ENCODE results near the gene CDK19.
"Not testable (repeated sequence)": the region's sequence is repeated elsewhere in the genome, so short reads cannot be mapped to it uniquely, and the experiment has no call there.

CDK19 gene

DNA sequence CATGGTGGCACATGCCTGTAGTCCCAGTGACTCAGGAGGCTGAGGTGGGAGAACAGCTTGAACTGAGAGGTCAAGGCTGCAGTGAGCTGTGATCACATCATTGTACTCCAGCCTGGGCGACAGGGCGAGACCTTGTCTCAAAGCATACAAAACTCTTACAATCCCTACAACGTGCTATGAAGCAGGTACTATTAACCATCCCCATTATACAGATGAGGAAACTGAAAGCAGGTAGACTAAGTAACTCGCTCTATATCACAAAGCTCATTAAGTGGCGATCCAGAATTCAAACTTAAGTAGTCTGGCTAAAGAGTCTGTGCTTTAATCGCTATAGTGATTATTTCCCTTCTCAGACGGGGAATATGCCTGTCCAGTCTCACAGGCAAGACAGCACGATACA is 54.7 kb downstream of the CDK19 start:
- no peak for DNase-seq (ENCODE audit: low read depth in 1 of 2, low spot score in 1 of 2)

DNA sequence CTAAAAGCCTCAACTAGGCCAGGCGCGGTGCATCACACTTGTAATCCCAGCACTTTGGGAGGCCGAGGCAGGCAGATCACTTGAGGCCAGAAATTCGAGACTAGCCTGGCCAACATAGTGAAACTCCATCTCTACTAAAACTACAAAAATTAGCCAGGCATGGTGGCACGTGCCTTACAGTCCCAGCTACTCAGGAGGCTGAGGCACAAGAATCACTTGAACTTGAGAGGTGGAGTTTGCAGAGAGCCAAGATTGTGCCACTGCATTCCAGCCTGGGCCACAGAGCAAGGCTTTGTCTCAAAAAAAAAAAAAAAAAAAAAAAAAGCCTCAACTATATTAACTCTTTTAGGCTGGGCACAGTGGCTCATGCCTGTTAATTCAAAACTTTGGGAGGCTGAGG is 55.2 kb downstream of the CDK19 start:
- not testable (repeated sequence) for DNase-seq (ENCODE audit: low read depth in 1 of 2, low spot score in 1 of 2)

DNA sequence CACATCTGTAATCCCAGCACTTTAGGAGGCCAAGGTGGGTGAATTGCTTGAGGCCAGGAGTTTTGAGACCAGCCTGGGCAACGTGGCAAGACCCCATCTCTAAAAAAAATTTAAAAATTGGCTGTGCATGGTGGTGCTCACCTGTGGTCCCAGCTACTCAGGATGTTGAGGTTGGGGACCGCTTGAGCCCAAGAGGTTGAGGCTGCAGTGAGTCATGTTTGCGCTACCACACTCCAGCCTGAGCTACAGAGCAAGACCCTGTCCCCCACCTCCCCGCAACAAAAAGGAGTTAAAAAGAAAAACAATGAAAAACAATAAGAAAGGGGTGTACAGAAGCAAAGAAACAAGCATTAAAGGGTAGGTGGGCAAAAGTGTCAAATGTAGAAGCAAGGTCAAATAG is 57.3 kb downstream of the CDK19 start:
- DNase-seq (ENCODE audit: low read depth in 1 of 2, low spot score in 1 of 2), result no peak

DNA sequence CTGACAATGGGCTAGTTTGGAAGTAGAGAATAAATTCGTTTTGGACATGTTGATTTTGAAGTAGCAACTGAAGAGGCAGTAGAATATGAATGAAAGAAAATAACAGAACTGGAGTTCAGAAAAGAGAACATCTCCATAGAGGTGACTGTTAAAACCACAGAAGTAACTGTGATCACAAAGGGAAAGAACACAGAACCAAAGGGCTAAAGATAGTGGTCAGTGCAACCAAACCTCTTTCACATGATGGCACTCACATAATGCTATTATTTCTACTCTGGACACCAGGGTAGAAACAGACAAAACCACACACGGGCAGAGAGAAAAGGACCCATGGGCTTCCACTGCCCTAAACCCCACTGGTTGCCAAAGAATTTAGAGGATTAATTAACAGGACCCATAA is 58.5 kb downstream of the CDK19 start:
- DNase-seq (ENCODE audit: low read depth in 1 of 2, low spot score in 1 of 2), result no peak

DNA sequence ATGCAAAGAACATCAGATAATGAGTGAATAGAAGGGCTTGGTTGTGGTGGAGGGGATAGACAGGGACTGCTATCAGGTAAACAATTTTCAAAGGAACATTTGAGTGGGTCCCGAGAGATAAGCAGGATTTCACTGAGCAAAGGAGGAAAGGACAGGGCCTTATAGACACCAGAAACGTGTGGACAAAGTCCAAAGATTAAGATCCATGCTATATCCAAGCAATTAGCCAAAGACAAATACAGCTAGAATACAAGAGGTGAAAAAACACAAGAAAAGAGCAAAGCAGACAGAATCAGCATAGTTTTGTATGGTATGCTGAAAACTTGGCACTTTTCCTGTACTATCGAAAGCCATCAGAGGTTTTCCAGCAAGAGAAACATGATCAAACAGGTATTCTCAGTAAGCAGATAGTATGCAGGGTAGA is 59.8 kb downstream of the CDK19 start:
- DNase-seq (ENCODE audit: low read depth in 1 of 2, low spot score in 1 of 2), result no peak

DNA sequence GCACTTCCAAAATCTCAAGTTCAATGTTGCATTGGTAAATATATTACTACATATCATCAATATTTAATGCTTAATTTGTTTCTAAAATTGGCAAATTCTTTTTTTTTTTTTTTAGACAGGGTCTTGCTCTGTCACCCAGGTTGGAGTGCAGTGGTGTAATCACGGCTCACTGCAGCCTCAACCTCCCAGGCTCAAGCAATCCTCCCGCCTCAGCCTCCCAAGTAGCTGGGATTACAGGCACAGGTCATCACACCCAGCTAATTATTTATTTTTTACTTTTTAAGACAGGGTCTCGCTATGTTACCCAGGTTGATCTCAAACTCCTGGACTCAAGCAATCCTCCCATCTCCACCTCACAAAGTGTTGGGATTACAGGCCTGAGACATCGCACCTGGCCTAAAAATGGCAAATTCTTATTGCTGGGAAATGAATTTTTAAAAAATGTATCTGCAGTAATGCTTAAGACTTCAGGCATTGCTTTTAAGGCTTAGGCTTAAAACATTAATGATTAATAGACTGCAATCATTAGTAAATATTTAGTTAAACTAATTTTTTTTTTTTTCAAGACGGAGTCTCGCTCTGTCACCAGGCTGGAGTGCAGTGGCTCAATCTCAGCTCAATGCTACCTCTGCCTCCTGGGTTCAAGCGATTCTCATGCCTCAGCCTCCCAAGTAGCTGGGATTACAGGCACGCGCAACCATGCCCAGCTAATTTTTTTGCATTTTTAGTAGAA is 61.2 kb downstream of the CDK19 start:
- DNase-seq (ENCODE audit: low read depth in 1 of 2, low spot score in 1 of 2), result not testable (repeated sequence)

DNA sequence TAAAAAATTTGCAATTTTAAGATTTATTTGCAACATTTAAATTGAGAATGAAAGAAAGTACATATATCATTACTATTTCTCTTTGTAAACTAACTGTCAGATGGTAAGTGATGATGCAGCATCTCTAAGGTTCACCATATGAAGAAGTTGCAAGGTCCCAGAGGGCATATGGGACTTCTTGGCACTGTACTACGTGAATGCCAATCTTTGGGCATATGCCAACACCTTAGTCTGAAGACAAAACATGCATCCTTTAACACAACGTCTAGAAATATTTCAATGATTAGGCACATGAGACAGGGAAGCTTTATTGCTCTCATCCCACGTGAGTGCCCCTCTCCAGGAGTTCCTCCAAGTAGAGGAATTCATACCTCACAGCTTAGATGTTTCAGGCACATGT is 66.8 kb downstream of the CDK19 start:
- no peak for DNase-seq (ENCODE audit: low read depth in 1 of 2, low spot score in 1 of 2)

DNA sequence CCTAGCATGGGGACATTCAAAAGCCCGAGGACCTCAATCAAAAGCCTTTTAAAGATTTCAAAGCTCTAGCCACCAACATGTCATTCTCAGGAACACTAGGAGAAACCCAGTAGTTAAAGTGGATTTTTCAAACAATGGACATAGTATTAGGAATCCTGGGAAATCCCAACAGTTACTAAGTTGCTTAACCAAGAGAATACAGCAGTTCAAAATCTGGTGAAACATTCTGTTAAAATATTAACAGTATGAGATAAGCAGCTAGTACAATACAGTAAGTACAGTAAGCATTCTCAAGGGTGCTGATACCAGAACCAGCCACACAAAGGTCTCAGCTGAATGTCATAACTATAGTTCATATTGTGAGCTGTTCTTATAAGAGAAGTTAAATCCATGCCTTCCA is 68.6 kb downstream of the CDK19 start:
- no peak for DNase-seq (ENCODE audit: low read depth in 1 of 2, low spot score in 1 of 2)

DNA sequence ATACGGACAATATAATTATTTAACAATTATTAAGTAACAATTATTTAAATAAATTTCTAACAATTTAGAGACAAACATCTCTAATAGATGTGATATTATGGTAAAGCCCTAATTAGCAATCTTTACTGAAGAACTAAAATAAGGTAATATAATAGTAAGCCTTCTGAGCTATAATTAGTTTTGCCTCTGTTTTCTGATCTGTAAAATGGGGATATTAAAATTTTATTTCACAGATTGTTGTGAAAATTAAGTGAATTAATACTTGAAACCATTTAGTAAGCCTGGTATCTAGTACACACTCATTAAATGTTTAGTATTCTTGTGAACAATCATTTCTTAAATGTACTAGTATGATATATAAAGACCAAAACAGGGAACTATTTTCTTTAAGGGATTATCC is 70.3 kb downstream of the CDK19 start:
- no peak for DNase-seq (ENCODE audit: low read depth in 1 of 2, low spot score in 1 of 2)

DNA sequence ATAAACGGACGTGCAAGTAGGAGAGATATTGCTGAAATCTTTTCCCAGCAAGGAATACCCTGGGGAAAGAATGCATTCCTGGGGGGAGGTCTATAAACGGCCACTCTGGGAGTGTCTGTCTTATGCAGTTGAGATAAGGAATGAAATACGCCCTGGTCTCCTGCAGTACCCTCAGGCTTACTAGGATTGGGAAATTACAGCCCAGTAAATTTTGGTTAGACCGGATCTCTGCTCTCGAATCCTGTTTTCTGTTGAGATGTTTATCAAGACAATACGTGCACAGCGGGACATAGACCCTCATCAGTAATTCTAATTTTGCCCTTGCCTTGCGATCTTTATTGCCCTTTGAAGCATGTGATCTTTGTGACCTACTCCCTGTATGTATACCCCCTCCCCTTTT is 72.7 kb downstream of the CDK19 start:
- not testable (repeated sequence) for DNase-seq (ENCODE audit: low read depth in 1 of 2, low spot score in 1 of 2)

DNA sequence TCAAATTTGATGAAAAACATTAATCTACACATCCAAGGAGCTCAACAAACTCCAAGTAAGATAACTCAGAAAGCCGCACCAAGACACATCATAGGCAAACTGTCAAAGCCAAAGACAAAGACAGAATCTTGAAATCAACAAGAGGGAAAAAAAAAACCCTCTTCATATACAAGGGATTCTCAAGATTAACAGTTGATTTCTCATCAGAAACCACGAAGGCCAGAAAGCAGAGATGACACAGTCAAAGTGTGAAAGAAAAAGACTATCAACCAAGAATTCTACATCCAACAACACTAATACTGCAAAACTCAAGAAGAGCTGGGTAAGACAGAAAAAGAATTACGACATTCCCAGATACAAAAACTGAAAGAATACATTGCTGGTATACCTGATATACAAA is 73.8 kb downstream of the CDK19 start:
- no peak for DNase-seq (ENCODE audit: low read depth in 1 of 2, low spot score in 1 of 2)

DNA sequence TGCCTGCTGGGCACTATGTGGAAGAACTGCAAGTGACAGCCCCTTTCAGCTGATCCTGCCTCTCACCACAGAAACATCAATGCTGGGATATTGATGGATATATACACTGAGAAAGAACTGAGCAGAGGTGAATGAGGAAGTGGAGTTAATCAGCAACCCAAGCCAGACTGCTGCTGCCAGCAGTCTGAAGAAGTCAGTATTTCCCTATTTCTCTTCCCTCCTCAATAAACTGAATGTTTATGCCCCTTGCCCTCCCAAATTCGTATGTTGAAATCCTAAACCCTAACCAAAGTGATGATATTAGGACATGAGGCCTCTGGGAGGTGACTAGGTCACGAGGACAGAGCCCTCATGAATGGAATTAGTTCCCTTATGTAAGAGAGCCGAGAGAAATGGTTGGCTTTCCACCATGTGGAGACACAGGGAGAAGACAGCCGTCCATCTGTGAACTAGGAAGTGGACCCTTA is 76.3 kb downstream of the CDK19 start:
- DNase-seq (ENCODE audit: low read depth in 1 of 2, low spot score in 1 of 2), result no peak

DNA sequence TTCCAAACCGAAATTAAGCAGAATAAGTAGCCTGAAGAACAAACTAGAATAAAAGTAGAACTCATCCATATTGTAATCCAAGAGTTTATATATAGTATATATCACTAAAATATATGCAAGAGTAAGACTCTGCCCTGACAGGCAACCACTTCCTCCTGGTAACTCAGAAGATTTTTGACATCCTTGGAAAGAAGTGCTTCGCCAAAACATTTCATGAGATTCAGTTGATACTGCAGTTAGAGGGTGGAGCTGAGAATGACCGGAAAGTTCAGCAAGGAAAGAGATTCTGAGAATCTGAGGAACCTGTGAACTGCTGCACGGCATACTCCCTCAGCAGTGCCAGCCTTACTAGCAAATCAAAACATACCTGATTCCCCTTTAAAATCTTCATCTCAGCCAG is 79.6 kb downstream of the CDK19 start:
- DNase-seq (ENCODE audit: low read depth in 1 of 2, low spot score in 1 of 2), result no peak

DNA sequence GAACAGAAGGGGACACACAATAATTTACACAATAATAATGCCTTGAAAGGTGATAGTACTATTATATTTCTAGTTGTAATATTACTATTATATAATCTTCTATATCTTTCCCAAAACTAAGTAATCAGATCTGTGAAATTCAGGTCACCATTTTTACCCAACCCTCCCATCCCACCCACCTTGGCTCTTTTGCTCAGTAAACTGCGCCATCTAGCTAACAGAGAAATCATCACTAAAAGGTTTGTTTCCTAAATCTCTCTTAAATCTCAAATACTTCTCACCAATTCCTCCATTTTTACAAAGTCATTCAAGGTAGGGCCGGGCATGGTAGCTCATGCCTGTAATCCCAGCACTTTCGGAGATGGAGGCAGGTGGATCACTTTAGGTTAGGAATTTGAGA is 83.4 kb downstream of the CDK19 start:
- no peak for DNase-seq (ENCODE audit: low read depth in 1 of 2, low spot score in 1 of 2)

DNA sequence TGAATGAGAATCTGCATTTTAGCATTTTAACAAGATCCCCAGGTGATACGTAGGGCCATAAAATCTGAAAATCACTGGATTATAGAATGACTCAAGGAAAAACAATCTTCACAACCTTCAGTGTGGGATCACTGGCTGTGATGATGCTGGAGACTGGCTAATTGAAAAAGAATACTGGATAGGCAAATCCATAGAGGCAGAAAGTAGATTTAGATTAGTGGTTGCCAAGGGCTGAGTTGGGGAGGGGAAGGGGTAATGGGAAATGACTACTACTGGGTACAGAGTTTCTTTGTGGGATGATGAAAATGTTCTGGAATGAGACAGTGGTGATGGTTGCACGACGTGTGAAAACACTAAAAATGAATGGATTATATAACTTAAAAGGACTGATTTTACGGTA is 84.1 kb downstream of the CDK19 start:
- DNase-seq (ENCODE audit: low read depth in 1 of 2, low spot score in 1 of 2), result no peak

DNA sequence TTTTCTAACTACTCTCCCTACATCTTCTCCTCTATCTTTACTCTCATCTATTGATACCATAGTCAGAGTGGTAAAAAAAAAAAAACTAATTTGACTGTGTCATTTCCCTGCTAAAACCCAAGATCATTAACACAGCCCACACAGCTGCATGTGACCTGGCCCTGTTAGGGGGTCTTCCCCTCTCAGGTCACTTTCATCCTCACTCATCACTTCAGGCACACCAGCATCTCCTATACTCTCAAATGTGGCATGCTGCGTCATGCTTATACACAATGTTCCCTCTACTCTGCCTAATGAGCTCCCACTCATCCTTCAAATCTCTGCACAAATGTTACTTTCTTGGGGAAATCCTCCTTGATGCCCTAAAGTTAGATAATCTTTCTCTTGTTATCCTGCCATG is 86.8 kb downstream of the CDK19 start:
- DNase-seq (ENCODE audit: low read depth in 1 of 2, low spot score in 1 of 2), result no peak

DNA sequence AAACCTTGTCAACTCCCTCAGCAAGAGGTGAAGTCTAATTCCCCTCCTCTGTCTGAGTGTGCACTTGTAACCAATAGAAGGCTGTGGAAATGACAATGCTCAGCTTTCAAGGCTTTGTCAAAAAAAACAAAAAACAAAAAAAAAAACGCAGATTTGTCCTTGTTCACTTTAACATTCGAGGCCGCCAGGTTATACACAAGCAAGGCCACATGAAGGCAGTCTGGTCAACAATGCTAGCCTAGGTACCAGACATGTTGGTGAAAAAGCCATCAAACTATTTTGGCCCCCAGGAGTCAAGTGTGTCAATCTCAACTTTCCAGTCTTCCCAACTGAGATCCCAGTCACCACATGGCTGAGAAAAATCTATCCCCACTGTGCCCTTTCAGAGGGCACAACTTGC is 92.3 kb downstream of the CDK19 start:
- no peak for DNase-seq (ENCODE audit: low read depth in 1 of 2, low spot score in 1 of 2)

DNA sequence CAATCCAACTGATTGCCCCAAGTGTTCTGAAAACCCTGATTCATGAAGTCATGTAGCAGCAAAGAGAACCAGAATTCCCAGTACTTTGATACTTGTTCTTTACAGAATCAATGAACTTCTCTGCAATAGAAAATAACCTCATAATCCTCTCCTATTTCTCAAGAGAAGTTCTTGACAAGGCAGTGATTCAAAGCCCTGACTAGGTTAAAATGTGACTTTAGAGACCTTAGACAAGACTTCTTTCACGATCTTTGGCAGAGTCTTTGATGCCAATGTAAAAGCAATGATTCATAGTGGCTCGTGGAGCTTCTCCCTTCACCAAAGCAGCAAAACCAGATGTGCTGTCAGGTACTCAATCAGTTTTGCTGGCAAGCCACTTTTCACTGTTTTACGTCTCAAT is 95.2 kb downstream of the CDK19 start:
- DNase-seq (ENCODE audit: low read depth in 1 of 2, low spot score in 1 of 2), result no peak

DNA sequence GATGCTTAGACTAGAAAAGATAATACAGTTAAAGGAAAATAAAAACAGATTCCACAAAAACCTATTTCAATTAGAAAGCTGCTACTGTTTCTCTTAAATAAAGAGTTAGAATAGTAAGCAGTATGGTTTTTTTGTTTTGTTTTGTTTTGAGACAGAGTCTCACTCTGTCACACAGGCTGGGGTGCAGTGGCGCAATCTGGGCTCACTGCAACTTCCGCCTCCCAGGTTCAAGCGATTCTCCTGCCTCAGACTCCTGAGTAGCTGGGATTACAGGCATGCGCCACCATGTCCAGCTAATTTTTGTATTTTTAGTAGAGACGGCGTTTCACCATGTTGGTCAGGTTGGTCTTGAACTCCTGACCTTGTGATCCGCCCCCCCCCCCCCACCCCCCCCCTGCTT is 95.7 kb downstream of the CDK19 start:
- DNase-seq (ENCODE audit: low read depth in 1 of 2, low spot score in 1 of 2), result not testable (repeated sequence)

DNA sequence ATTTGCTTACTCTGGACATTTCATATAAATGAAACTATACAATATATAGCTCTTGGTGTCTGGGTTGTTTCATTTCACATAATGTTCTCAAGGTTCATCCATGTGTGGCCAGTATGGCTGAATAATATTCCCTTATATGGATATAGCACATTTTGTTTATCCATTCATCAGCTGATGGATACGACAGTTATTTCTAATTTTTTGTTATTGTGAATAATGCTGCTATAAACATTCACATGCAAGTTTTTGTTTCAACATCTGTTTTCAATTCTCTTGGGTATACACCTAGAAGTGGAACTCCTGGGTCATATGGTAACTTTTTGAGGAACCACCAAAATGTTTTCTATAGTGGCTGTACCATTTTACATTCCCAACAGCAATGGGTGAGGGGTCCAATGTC is 101.1 kb downstream of the CDK19 start:
- DNase-seq (ENCODE audit: low read depth in 1 of 2, low spot score in 1 of 2), result no peak

DNA sequence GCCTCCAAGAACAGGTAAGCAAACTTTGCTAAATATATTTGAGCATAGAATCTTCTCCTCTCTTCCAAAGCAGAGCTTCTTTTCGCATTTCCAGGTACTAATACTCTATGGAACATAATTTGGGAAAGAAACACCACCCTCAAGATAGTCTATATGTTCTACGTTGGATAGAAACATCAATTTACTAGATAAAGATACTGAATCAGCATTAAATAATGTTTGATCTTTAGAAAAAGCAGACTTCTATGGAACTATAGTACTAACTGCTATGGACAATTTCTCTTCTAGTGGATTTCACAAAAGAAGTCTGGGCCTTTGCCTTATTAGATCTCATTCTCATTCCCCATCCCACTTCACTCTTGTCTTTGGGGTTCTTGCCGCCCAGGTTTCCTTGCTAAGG is 103.0 kb downstream of the CDK19 start:
- no peak for DNase-seq (ENCODE audit: low read depth in 1 of 2, low spot score in 1 of 2)

DNA sequence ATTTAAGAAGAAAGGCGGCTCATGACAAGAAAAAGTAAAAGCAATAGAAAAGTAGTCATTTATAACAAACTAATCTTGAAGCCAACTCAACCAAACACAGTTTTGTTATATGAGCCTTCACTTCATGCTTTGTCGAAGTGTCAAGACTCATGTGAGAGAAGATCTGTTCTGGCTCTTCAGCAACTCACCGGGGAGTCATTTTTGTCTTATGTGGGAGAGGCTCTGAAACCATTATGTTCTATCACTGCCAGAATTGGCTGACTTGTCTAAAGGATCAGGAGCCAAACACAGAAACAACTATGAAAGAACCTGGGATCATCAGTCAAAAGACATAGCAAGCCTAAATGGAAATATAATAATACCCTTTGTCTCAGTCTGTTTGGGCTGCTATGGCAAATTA is 105.2 kb downstream of the CDK19 start:
- no peak for DNase-seq (ENCODE audit: low read depth in 1 of 2, low spot score in 1 of 2)

DNA sequence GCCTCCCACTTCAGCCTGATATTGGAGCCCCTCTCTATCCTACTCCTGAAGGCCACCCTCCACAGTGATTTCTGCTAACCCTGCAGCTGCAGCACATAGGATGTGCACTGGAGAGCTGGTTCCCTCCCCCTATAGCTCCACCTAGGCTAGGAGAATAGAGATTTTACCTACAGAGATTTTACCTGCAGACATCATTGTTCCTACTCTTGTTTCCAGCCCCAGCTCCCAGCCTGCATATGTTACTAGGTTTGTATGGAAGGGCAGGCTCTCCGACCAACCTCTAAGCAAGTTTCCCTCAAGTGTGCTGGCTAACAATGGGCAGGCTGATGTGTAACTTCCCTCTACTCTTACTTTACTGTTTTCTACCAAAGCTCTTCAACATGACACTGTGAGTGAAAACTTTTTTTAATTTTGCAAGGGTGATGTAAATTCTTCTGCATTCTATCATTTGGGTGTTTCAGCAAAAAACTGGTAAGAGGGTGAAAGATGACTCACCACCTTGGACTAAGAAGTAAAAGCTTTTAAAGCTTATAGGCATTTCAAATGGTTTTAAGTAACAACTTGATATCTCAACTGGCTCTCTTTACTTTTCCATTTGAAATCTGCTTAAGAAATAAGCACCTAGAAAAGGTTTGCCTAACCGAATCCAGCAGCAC is 106.8 kb downstream of the CDK19 start:
- no peak for DNase-seq (ENCODE audit: low read depth in 1 of 2, low spot score in 1 of 2)

All from activated CD4-positive, alpha-beta T cell treated with anti-CD3 and anti-CD28 coated beads, Interleukin-2, amount 50 U/mL, for 24 hours (primary cell).